H9 (cell line): ENCODE measurements around the gene ZNF773. TPM values are rescaled to one million over a fixed set of nuclear protein-coding genes. Genes with fewer than 3 reads are reported as not detected.
A peak's percentile ranks its signal among the peaks of the same experiment; 100 is the strongest.

ENCODE experiments used
- DNase-seq: peaks from one replicate; pipeline ENCODE4 v3.0.0-alpha.2; 2017
- H2AFZ ChIP-seq: one replicate; pipeline ENCODE4 v1.6.1; 2013; ENCODE audit warnings: mild to moderate bottlenecking, low read length, control low read depth, moderate library complexity
- H2AK5ac ChIP-seq: 2 replicates; pipeline ENCODE4 v1.6.1; 2013; ENCODE audit warnings: low read length, control low read depth, mixed read lengths; ENCODE audit not compliant: insufficient read length
- H2BK120ac ChIP-seq: one replicate; pipeline ENCODE4 v1.6.1; 2013; ENCODE audit warnings: low read depth, mild to moderate bottlenecking, low read length, control low read depth, inconsistent platforms; ENCODE audit not compliant: poor library complexity, severe bottlenecking
- H2BK12ac ChIP-seq: 2 replicates; pipeline ENCODE4 v1.6.1; 2013; ENCODE audit warnings: low read length, control low read depth, mixed read lengths, low read depth; ENCODE audit not compliant: insufficient read length
- H2BK15ac ChIP-seq: 2 replicates; pipeline ENCODE4 v1.6.1; 2013; ENCODE audit warnings: low read depth, low read length, control low read depth
- H2BK20ac ChIP-seq: one replicate; pipeline ENCODE4 v1.6.1; 2013; ENCODE audit warnings: low read depth, mild to moderate bottlenecking, low read length, control low read depth, inconsistent platforms; ENCODE audit not compliant: poor library complexity, severe bottlenecking
- H2BK5ac ChIP-seq: 2 replicates; pipeline ENCODE4 v1.6.1; 2013; ENCODE audit warnings: low read length, control low read depth, mixed read lengths; ENCODE audit not compliant: insufficient read length
- H3K14ac ChIP-seq: 2 replicates; pipeline ENCODE4 v1.6.1; 2013; ENCODE audit warnings: low read length, control low read depth; ENCODE audit not compliant: insufficient read depth
- H3K18ac ChIP-seq: 2 replicates; pipeline ENCODE4 v1.6.1; 2013; ENCODE audit warnings: low read depth, mild to moderate bottlenecking, mixed read lengths, low read length, control low read depth; ENCODE audit not compliant: insufficient read length
- H3K23ac ChIP-seq: 2 replicates; pipeline ENCODE4 v1.6.1; 2013; ENCODE audit warnings: low read length, control low read depth, mixed read lengths, low read depth; ENCODE audit not compliant: insufficient read length
- H3K23me2 ChIP-seq: 2 replicates; pipeline ENCODE4 v1.6.1; 2013; ENCODE audit warnings: low read depth, mild to moderate bottlenecking, mixed read lengths, low read length, control low read depth; ENCODE audit not compliant: insufficient read length, poor library complexity, severe bottlenecking
- H3K27ac ChIP-seq: 2 replicates; pipeline ENCODE4 v1.5.1; 2013; ENCODE audit warnings: low read length, control low read depth, mixed read lengths, low read depth; ENCODE audit not compliant: insufficient read length
- H3K27me3 ChIP-seq: 2 replicates; pipeline ENCODE4 v1.6.1; 2013; ENCODE audit warnings: low read length, control low read depth, inconsistent platforms; ENCODE audit not compliant: insufficient read depth
- H3K4ac ChIP-seq: 2 replicates; pipeline ENCODE4 v1.6.1; 2013; ENCODE audit warnings: low read depth, mild to moderate bottlenecking, control low read depth, inconsistent platforms, low read length, moderate library complexity
- H3K4me1 ChIP-seq: 2 replicates; pipeline ENCODE4 v1.6.1; 2013; ENCODE audit warnings: low read length, control low read depth, inconsistent platforms; ENCODE audit not compliant: insufficient read depth
- H3K4me2 ChIP-seq: 2 replicates; pipeline ENCODE4 v1.6.1; 2013; ENCODE audit warnings: low read length, control low read depth, mixed read lengths; ENCODE audit not compliant: insufficient read length, insufficient read depth
- H3K56ac ChIP-seq: 2 replicates; pipeline ENCODE4 v1.6.1; 2013; ENCODE audit warnings: low read depth, mild to moderate bottlenecking, mixed read lengths, low read length, control low read depth; ENCODE audit not compliant: insufficient read length
- H3K79me1 ChIP-seq: 2 replicates; pipeline ENCODE4 v1.6.1; 2013; ENCODE audit warnings: low read depth, mild to moderate bottlenecking, moderate library complexity, low read length, control low read depth, inconsistent platforms; ENCODE audit not compliant: insufficient read depth, poor library complexity, severe bottlenecking
- H3K79me2 ChIP-seq: 2 replicates; pipeline ENCODE4 v1.6.1; 2013; ENCODE audit warnings: low read length, control low read depth, inconsistent platforms; ENCODE audit not compliant: insufficient read depth
- H3K9ac ChIP-seq: 2 replicates; pipeline ENCODE4 v1.6.1; 2013; ENCODE audit warnings: low read length, control low read depth, mixed read lengths; ENCODE audit not compliant: insufficient read length; ENCODE audit errors: extremely low read depth
- H3K9me3 ChIP-seq: one replicate; pipeline ENCODE4 v1.6.1; 2013; ENCODE audit warnings: low read depth, low read length, inconsistent platforms; ENCODE audit not compliant: control insufficient read depth
- H3T11ph ChIP-seq: one replicate; pipeline ENCODE4 v1.6.1; 2013; ENCODE audit warnings: mild to moderate bottlenecking, low read length, control low read depth, inconsistent platforms
- H4K20me1 ChIP-seq: one replicate; pipeline ENCODE4 v1.6.1; 2013; ENCODE audit not compliant: control insufficient read depth, insufficient read length, insufficient read depth
- H4K5ac ChIP-seq: 2 replicates; pipeline ENCODE4 v1.6.1; 2013; ENCODE audit warnings: low read depth, mild to moderate bottlenecking, mixed read lengths, low read length, control low read depth; ENCODE audit not compliant: insufficient read length
- H4K8ac ChIP-seq: replicated peaks from 2 replicates; pipeline ENCODE4 v1.6.1; 2013; ENCODE audit warnings: low read length, control low read depth, mixed read lengths, low read depth; ENCODE audit not compliant: insufficient read length
- H4K91ac ChIP-seq: 2 replicates; pipeline ENCODE4 v1.6.1; 2013; ENCODE audit warnings: low read depth, mild to moderate bottlenecking, moderate library complexity, mixed read lengths, low read length, control low read depth; ENCODE audit not compliant: insufficient read length
- H3K27ac Mint-ChIP-seq, 3 experiments: 2 replicates in 2 of 3; 3 replicates in 1 of 3; pipeline ENCODE4 v1.8.0; 2020 to 2021; ENCODE audit warnings: mixed read lengths in 3 of 3, mild to moderate bottlenecking in 1 of 3, moderate library complexity in 1 of 3
- H3K27me3 Mint-ChIP-seq: 2 replicates; pipeline ENCODE4 v1.8.0; 2021; ENCODE audit warnings: low read depth, mild to moderate bottlenecking, moderate library complexity, mixed read lengths
- H3K36me3 Mint-ChIP-seq, 3 experiments: 2 replicates in 2 of 3; 3 replicates in 1 of 3; pipeline ENCODE4 v1.8.0; 2020 to 2021; ENCODE audit warnings: low read depth in 3 of 3, mixed read lengths in 3 of 3; ENCODE audit not compliant: insufficient read depth in 1 of 3
- H3K4me1 Mint-ChIP-seq, 2 experiments: 2 replicates each; pipeline ENCODE4 v1.8.0; 2020; ENCODE audit warnings: mixed read lengths in 2 of 2
- H3K4me3 Mint-ChIP-seq, 2 experiments: 2 replicates in 1 of 2; 3 replicates in 1 of 2; pipeline ENCODE4 v1.8.0; 2020 to 2021; ENCODE audit warnings: mild to moderate bottlenecking in 2 of 2, mixed read lengths in 2 of 2, moderate library complexity in 1 of 2
- H3K9me3 Mint-ChIP-seq, 2 experiments: 2 replicates in 1 of 2; 3 replicates in 1 of 2; pipeline ENCODE4 v1.8.0; 2020; ENCODE audit warnings: mild to moderate bottlenecking in 2 of 2, mixed read lengths in 2 of 2, moderate library complexity in 1 of 2
- CTCF ChIP-seq: fragments of 200-600 bp; sonication (generic); conservative IDR thresholded peaks from 3 replicates; pipeline ENCODE4 v1.8.0; 2021; ENCODE audit warnings: antibody characterized with exemption, mild to moderate bottlenecking
- WGBS: extraction: QIAGEN DNeasy Blood & Tissue Kit; methylation state at CpG from one replicate; pipeline ENCODE4 v1.1.7; 2013; ENCODE audit warnings: missing lambda C conversion rate, low lambda C conversion rate, mixed read lengths; ENCODE audit not compliant: insufficient read length; ENCODE audit errors: extremely low coverage; 5-methylcytosine and 5-hydroxymethylcytosine counted together
- total RNA-seq: library from RNA; stranded (reverse); gene quantifications from 2 replicates; pipeline ENCODE4 v1.2.1, GENCODE V29; 2021

ZNF773 gene
- total RNA-seq, 1 experiment from 2014 or later: 8.2 TPM

DNA sequence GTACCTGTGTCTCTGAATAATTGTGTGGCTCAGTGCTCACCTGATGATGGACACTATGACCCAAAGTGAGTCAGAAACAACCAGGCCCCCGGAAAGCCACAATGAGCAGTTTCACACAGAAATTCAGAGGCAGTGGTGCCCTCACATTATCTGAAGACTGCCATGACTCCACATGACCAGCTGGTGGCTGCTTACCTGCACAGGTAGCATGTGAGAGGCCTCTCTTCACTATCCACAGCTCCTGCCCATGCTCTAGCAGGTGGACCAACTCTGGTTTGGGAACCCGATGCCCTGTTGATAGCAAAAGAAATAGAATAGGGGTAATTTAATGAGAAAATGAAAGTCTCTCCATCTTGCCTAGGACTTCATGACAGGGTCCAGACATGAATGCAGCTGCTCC lies 52.7 kb downstream of the ZNF773 start:
- no CpG with 5 or more reads among the region's 2 CpGs for WGBS
- Histone ChIP-seq H2BK20ac (no peak overlapping the region), H4K8ac (no peak overlapping the region)

More for the DNA sequence above, 52.7 kb downstream of the ZNF773 start:
- H3K23me2 ChIP-seq: no peaks in the 10 kb centered on the region
- no peak overlapping the region for H2BK120ac ChIP-seq
- Mint-ChIP-seq H3K9me3 (peaks cover 15 to 49% of the 10 kb centered on the region in 2 experiments), H3K4me1 (no peaks in the 10 kb centered on the region), H3K36me3 (peaks cover 91 to 96% (median 94%) of the 10 kb centered on the region in 3 experiments), H3K27me3 (no peaks in the 10 kb centered on the region), H3K27ac (no peak overlapping the region), H3K4me3 (no peak overlapping the region)
- H3K27ac ChIP-seq: no peak overlapping the region
- no peak overlapping the region for H3K14ac ChIP-seq
- H3K4me2 ChIP-seq: no peak overlapping the region
- no peak overlapping the region for H2BK12ac ChIP-seq
- H3K56ac ChIP-seq: no peak overlapping the region
- no peak overlapping the region for H4K91ac ChIP-seq
- TF ChIP-seq CTCF: peak; percentile 31; the same call in 1 of the 3 replicates
- H2BK5ac ChIP-seq: no peak overlapping the region
- no peak overlapping the region for H3T11ph ChIP-seq
- no peaks in the 10 kb centered on the region for H3K27me3 ChIP-seq
- H3K23ac ChIP-seq: no peak overlapping the region
- H3K4me1 ChIP-seq: no peaks in the 10 kb centered on the region
- no peak for DNase-seq
- H3K4ac ChIP-seq: no peak overlapping the region
- H2AK5ac ChIP-seq: no peak overlapping the region
- no peaks in the 10 kb centered on the region for H3K79me1 ChIP-seq
- H4K20me1 ChIP-seq: no peaks in the 10 kb centered on the region
- H2AFZ ChIP-seq: no peak overlapping the region
- peaks cover 6% of the 10 kb centered on the region for H3K9me3 ChIP-seq
- no peak overlapping the region for H3K18ac ChIP-seq
- no peaks in the 10 kb centered on the region for H3K79me2 ChIP-seq
- no peak overlapping the region for H3K9ac ChIP-seq
- H2BK15ac ChIP-seq: no peak overlapping the region
- H4K5ac ChIP-seq: no peak overlapping the region
